ENCODE results near the gene ITSN1. TPM values are rescaled to one million over a fixed set of nuclear protein-coding genes. Genes with fewer than 3 reads are reported as not detected.
A peak's percentile ranks its signal among the peaks of the same experiment; 100 is the strongest.

Gene ITSN1
- total and polyA plus RNA-seq, 2 donors, result 7.2 to 7.4 TPM

- no peaks in the 10 kb centered on the region for H3K36me3 ChIP-seq (ENCODE audit: control insufficient read depth in 2 of 2, insufficient read depth in 2 of 2, low read length in 1 of 2)
- no peaks in the 10 kb centered on the region for H3K9me3 ChIP-seq (ENCODE audit: control insufficient read depth in 2 of 2, insufficient read depth in 1 of 2, low read length in 1 of 2)
- no peaks in the 10 kb centered on the region for H3K27me3 ChIP-seq (ENCODE audit: control insufficient read depth in 2 of 2, insufficient read depth in 1 of 2, low read length in 1 of 2)
- DNase-seq (ENCODE audit: low read depth in 6 of 9, low spot score in 9 of 9), result no peak
- no peak overlapping the region for H3K4me3 ChIP-seq (ENCODE audit: low read length in 2 of 2)
- peaks cover 0 to 5% of the 10 kb centered on the region in 2 donors for H3K4me1 ChIP-seq (ENCODE audit: control insufficient read depth in 2 of 2, insufficient read depth in 2 of 2, low read length in 2 of 2)
- no peak overlapping the region for H3K27ac ChIP-seq (ENCODE audit: low read depth in 1 of 2, low read length in 1 of 2)
- 94% methylated on average over 5 of the region's 5 CpGs for WGBS
These were observed 54.2 kb downstream of the ITSN1 start for GRCh38 chr21:33696465-33696864.

- H3K4me3 ChIP-seq (ENCODE audit: low read length in 2 of 2), result no peak overlapping the region
These were observed 56.0 kb downstream of the ITSN1 start for GRCh38 chr21:33698087-33698860.

DNA sequence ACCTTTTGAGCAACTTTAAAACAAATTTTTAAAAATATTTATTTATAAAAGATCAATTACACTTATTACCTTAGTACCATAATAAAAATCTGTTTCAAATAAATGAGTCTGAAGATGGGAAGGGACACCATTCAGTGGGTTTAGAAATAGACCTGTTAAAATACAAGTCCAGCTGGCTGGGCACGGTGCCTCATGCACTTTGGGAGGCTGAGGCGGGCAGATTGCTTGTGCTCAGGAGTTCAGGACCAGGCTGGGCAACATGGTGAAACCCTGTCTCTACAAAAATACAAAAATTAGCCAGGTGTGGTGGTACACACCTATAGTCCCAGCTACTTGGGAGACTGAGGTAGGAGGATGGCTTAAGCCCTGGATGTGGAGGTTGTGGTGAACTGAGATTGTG is 57.0 kb downstream of the ITSN1 start:
- Histone ChIP-seq H3K4me3 (ENCODE audit: low read length in 2 of 2) (no peak overlapping the region), H3K4me1 (ENCODE audit: control insufficient read depth in 2 of 2, insufficient read depth in 2 of 2, low read length in 2 of 2) (peaks cover 0 to 10% of the 10 kb centered on the region in 2 donors), H3K36me3 (ENCODE audit: control insufficient read depth in 2 of 2, insufficient read depth in 2 of 2, low read length in 1 of 2) (no peaks in the 10 kb centered on the region), H3K27me3 (ENCODE audit: control insufficient read depth in 2 of 2, insufficient read depth in 1 of 2, low read length in 1 of 2) (no peaks in the 10 kb centered on the region), H3K27ac (ENCODE audit: low read depth in 1 of 2, low read length in 1 of 2) (no peak overlapping the region), H3K9me3 (ENCODE audit: control insufficient read depth in 2 of 2, insufficient read depth in 1 of 2, low read length in 1 of 2) (no peaks in the 10 kb centered on the region)
- no peak for DNase-seq (ENCODE audit: low read depth in 6 of 9, low spot score in 9 of 9)
- 97% methylated on average over 2 of the region's 2 CpGs for WGBS

More at GRCh38 chr21:33698087-33698860, 56.0 kb downstream of the ITSN1 start:
- DNase-seq (ENCODE audit: low read depth in 6 of 9, low spot score in 9 of 9), result no peak
- 93% methylated on average over 3 of the region's 3 CpGs for WGBS
- peaks cover 0 to 5% of the 10 kb centered on the region in 2 donors for H3K4me1 ChIP-seq (ENCODE audit: control insufficient read depth in 2 of 2, insufficient read depth in 2 of 2, low read length in 2 of 2)
- H3K9me3 ChIP-seq (ENCODE audit: control insufficient read depth in 2 of 2, insufficient read depth in 1 of 2, low read length in 1 of 2), result no peaks in the 10 kb centered on the region
- H3K27ac ChIP-seq (ENCODE audit: low read depth in 1 of 2, low read length in 1 of 2), result no peak overlapping the region
- H3K27me3 ChIP-seq (ENCODE audit: control insufficient read depth in 2 of 2, insufficient read depth in 1 of 2, low read length in 1 of 2), result no peaks in the 10 kb centered on the region
- no peaks in the 10 kb centered on the region for H3K36me3 ChIP-seq (ENCODE audit: control insufficient read depth in 2 of 2, insufficient read depth in 2 of 2, low read length in 1 of 2)

GRCh38 chr21:33700491-33700890 is 58.2 kb downstream of the ITSN1 start:
- H3K4me3 ChIP-seq (ENCODE audit: low read length in 2 of 2), result no peak overlapping the region
- WGBS, result 98% methylated on average over 3 of the region's 3 CpGs

DNA sequence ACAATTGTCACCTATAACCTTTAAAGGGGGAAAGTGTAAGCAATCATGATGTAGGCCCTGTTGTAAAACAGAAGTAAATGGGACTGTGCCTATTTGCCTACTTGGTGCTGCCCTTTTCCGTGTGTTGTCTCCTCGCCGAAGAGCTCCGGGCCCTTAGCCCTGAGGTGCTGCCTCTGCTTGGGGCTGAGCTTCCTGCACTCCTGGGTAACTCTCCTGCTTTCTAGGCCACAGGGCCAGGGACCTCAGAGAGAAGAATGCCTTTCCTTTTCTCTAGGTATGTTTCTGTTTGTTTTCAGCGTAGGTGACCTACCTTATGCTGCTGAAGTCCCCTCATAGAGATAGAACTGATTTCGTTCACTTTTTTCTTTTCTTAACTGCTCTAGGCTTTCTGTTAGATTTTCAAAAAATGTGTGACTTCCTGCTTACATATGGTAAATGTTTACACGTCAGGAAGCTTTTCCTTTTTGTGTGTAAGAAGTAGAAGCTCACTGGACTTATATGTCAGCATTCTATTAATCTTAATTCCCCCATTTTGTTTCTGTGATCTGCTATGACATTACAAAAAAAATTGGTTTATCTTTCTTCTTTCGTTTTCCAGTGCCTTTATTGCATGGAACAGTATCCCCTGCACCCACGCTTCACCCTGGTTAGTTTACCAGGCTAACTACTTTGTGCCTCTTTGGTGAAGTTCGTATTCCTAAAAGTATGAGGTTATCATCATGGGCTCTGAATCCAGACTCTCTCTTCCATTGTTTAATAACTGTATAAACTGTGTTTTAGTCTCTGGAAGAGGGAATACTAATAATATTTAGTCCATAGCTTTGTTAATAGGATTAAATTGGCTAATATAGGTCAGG is 61.7 kb downstream of the ITSN1 start:
- no peaks in the 10 kb centered on the region for H3K36me3 ChIP-seq (ENCODE audit: control insufficient read depth in 2 of 2, insufficient read depth in 2 of 2, low read length in 1 of 2)
- peaks cover 0 to 4% of the 10 kb centered on the region in 2 donors for H3K4me1 ChIP-seq (ENCODE audit: control insufficient read depth in 2 of 2, insufficient read depth in 2 of 2, low read length in 2 of 2)
- H3K27me3 ChIP-seq (ENCODE audit: control insufficient read depth in 2 of 2, insufficient read depth in 1 of 2, low read length in 1 of 2), result no peaks in the 10 kb centered on the region
- peak overlapping the region in 1 of 2 donors; percentile 90 for H3K27ac ChIP-seq (ENCODE audit: low read depth in 1 of 2, low read length in 1 of 2)
- H3K4me3 ChIP-seq (ENCODE audit: low read length in 2 of 2), result no peak overlapping the region
- WGBS, result 89% methylated on average over 10 of the region's 10 CpGs
- no peaks in the 10 kb centered on the region for H3K9me3 ChIP-seq (ENCODE audit: control insufficient read depth in 2 of 2, insufficient read depth in 1 of 2, low read length in 1 of 2)
- peak in 3 of 9 donors; percentile 18 to 52 (median 27) for DNase-seq (ENCODE audit: low read depth in 6 of 9, low spot score in 9 of 9)

More at GRCh38 chr21:33700491-33700890, 58.2 kb downstream of the ITSN1 start:
- peaks cover 0 to 10% of the 10 kb centered on the region in 2 donors for H3K4me1 ChIP-seq (ENCODE audit: control insufficient read depth in 2 of 2, insufficient read depth in 2 of 2, low read length in 2 of 2)
- H3K36me3 ChIP-seq (ENCODE audit: control insufficient read depth in 2 of 2, insufficient read depth in 2 of 2, low read length in 1 of 2), result no peaks in the 10 kb centered on the region
- H3K27ac ChIP-seq (ENCODE audit: low read depth in 1 of 2, low read length in 1 of 2), result no peak overlapping the region
- H3K9me3 ChIP-seq (ENCODE audit: control insufficient read depth in 2 of 2, insufficient read depth in 1 of 2, low read length in 1 of 2), result no peaks in the 10 kb centered on the region
- H3K27me3 ChIP-seq (ENCODE audit: control insufficient read depth in 2 of 2, insufficient read depth in 1 of 2, low read length in 1 of 2), result no peaks in the 10 kb centered on the region
- no peak for DNase-seq (ENCODE audit: low read depth in 6 of 9, low spot score in 9 of 9)

- H3K4me3 ChIP-seq (ENCODE audit: low read length in 2 of 2), result no peak overlapping the region
- H3K4me1 ChIP-seq (ENCODE audit: control insufficient read depth in 2 of 2, insufficient read depth in 2 of 2, low read length in 2 of 2), result peaks cover 8 to 11% of the 10 kb centered on the region in 2 donors
- no peak overlapping the region for H3K27ac ChIP-seq (ENCODE audit: low read depth in 1 of 2, low read length in 1 of 2)
- no peak for DNase-seq (ENCODE audit: low read depth in 6 of 9, low spot score in 9 of 9)
- H3K36me3 ChIP-seq (ENCODE audit: control insufficient read depth in 2 of 2, insufficient read depth in 2 of 2, low read length in 1 of 2), result no peaks in the 10 kb centered on the region
- H3K27me3 ChIP-seq (ENCODE audit: control insufficient read depth in 2 of 2, insufficient read depth in 1 of 2, low read length in 1 of 2), result no peaks in the 10 kb centered on the region
- peaks cover 0 to 7% of the 10 kb centered on the region in 2 donors for H3K9me3 ChIP-seq (ENCODE audit: control insufficient read depth in 2 of 2, insufficient read depth in 1 of 2, low read length in 1 of 2)
These were observed 65.5 kb downstream of the ITSN1 start for GRCh38 chr21:33707846-33708245.

GRCh38 chr21:33708874-33709273 is 66.6 kb downstream of the ITSN1 start:
- 96% methylated on average over 2 of the region's 2 CpGs for WGBS
- DNase-seq (ENCODE audit: low read depth in 6 of 9, low spot score in 9 of 9), result no peak
- Histone ChIP-seq H3K4me1 (ENCODE audit: control insufficient read depth in 2 of 2, insufficient read depth in 2 of 2, low read length in 2 of 2) (peaks cover 10 to 11% of the 10 kb centered on the region in 2 donors), H3K36me3 (ENCODE audit: control insufficient read depth in 2 of 2, insufficient read depth in 2 of 2, low read length in 1 of 2) (no peaks in the 10 kb centered on the region), H3K27me3 (ENCODE audit: control insufficient read depth in 2 of 2, insufficient read depth in 1 of 2, low read length in 1 of 2) (no peaks in the 10 kb centered on the region), H3K27ac (ENCODE audit: low read depth in 1 of 2, low read length in 1 of 2) (no peak overlapping the region), H3K4me3 (ENCODE audit: low read length in 2 of 2) (no peak overlapping the region), H3K9me3 (ENCODE audit: control insufficient read depth in 2 of 2, insufficient read depth in 1 of 2, low read length in 1 of 2) (peaks cover 0 to 7% of the 10 kb centered on the region in 2 donors)

DNA sequence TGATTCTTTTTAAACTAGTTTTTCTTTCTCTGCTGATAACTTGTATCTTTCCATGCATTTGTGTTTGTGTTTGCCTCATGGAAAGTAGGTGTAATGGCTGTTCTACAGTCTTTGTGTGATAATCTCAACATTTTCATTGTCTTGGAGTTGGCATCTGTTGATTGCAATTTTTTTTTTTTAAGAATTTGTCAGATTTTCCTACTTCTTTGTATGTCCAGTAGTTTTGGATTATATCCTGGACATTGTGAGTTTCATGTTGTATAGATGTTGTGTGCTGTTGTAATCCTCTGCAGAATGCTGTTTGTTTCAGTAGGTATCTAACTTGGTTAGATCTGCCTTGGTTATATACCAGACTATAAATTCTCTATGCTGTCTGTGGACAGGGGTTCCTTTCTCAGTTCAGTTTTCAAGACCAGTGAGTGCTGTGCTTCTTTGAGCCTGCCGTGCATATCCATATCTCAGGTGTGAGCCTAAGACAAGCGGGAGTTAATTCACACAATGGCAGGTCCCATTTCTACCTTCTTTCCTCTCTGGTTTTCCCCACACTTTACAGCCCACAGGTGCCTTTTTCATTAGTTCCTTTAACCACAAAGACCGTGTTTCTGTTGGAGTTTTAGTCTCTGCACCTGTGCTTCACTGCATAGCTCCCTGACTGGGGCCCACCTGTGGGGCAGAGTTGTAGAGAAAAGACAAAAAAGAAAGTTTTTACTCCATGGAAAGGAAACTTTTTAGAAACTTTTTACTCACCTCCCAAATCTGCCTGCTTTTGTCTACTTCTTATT is 69.9 kb downstream of the ITSN1 start:
- Histone ChIP-seq H3K36me3 (ENCODE audit: control insufficient read depth in 2 of 2, insufficient read depth in 2 of 2, low read length in 1 of 2) (no peaks in the 10 kb centered on the region), H3K27me3 (ENCODE audit: control insufficient read depth in 2 of 2, insufficient read depth in 1 of 2, low read length in 1 of 2) (no peaks in the 10 kb centered on the region), H3K4me3 (ENCODE audit: low read length in 2 of 2) (no peak overlapping the region), H3K9me3 (ENCODE audit: control insufficient read depth in 2 of 2, insufficient read depth in 1 of 2, low read length in 1 of 2) (peaks cover 0 to 7% of the 10 kb centered on the region in 2 donors), H3K27ac (ENCODE audit: low read depth in 1 of 2, low read length in 1 of 2) (peak overlapping the region; percentile 15 to 93), H3K4me1 (ENCODE audit: control insufficient read depth in 2 of 2, insufficient read depth in 2 of 2, low read length in 2 of 2) (peaks cover 10% of the 10 kb centered on the region in 2 donors)
- WGBS, result 21% methylated on average over 3 of the region's 3 CpGs
- peak; percentile 34 to 78 (median 53) for DNase-seq (ENCODE audit: low read depth in 6 of 9, low spot score in 9 of 9)
